ENCODE measurements around the gene GPR62.

The GPR62 gene

DNA sequence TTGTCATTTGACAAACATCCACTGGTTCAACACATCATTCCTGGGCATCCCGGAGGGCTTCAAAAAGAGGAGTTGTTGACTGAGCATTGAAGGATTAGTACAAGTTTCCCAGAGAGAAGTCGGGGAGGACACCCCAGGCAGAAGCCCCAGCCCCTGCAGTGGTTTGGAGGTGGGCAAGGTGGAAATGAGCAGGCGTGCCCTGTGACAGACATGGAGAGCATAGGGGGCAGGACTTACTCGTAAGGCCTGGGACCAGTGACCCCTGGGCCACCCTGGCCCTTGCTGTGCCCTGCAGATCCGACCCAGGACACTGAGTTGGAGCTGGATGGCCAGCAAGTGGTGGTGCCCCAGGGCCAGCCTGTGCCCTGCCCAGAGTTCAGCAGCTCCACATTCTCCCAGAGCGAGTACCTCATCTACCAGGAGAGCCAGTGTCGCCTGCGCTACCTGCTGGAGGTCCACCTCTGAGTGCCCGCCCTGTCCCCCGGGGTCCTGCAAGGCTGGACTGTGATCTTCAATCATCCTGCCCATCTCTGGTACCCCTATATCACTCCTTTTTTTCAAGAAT, 7.1 kb upstream of the GPR62 start:
- H3F3A ChIP-seq (ENCODE audit: low read depth), result no peaks in the 10 kb centered on the region
- TF ChIP-seq EZH2phosphoT487 (IDR thresholded peaks at IDR 0.05; ENCODE audit: borderline replicate concordance), result no peak
- H3K9me2 ChIP-seq (replicated peaks; ENCODE audit: low read depth, low read length), result no peaks in the 10 kb centered on the region
- no peak overlapping the region for H3K4me3 ChIP-seq (ENCODE audit: low read length, poor library complexity, severe bottlenecking)
- no peak overlapping the region for H3K4me2 ChIP-seq (ENCODE audit: low read depth, low read length, poor library complexity, severe bottlenecking)
- no peaks in the 10 kb centered on the region for H4K20me1 ChIP-seq (ENCODE audit: insufficient read depth, low read length, poor library complexity, severe bottlenecking)
- peaks cover 4% of the 10 kb centered on the region for H3K4me1 ChIP-seq (ENCODE audit: insufficient read depth, low read length, poor library complexity, severe bottlenecking)
- no peak overlapping the region for H2AFZ ChIP-seq (ENCODE audit: low read length)
- no peaks in the 10 kb centered on the region for H3K27me3 ChIP-seq (ENCODE audit: insufficient read depth, low read length, poor library complexity, severe bottlenecking)
- H3K79me2 ChIP-seq (ENCODE audit: insufficient read depth, low read length), result no peaks in the 10 kb centered on the region
- no peaks in the 10 kb centered on the region for H3K36me3 ChIP-seq (ENCODE audit: insufficient read depth, low read length)
- no peak overlapping the region for H3K9ac ChIP-seq (ENCODE audit: low read depth, low read length, poor library complexity, severe bottlenecking)
- H3K9me3 ChIP-seq (ENCODE audit: insufficient read depth, low read depth, low read length), result no peaks in the 10 kb centered on the region

DNA sequence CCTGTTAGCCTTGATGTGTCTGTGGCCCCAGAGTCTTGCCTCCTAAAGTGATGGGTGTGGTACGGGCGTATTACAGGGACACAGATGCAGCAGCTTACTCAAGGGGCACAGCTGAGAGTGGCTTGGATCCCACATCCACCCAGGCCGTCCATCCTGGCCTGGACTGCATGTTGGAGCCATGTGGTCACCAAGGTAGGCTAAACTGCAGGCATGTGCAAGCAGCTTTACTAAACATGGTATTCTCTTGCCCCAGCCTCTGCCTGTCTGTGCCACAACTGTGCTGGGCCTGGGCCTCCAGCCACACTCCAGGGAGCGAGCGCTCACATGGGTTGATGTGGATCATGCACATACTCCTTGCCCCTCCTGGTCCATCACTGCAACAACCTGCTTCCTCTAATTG, 6.1 kb upstream of the GPR62 start:
- Histone ChIP-seq H3K9me3 (ENCODE audit: insufficient read depth, low read depth, low read length) (no peaks in the 10 kb centered on the region), H3K27me3 (ENCODE audit: insufficient read depth, low read length, poor library complexity, severe bottlenecking) (no peaks in the 10 kb centered on the region), H3K4me1 (ENCODE audit: insufficient read depth, low read length, poor library complexity, severe bottlenecking) (no peaks in the 10 kb centered on the region), H3K79me2 (ENCODE audit: insufficient read depth, low read length) (no peaks in the 10 kb centered on the region), H3K36me3 (ENCODE audit: insufficient read depth, low read length) (no peaks in the 10 kb centered on the region), H3K4me2 (ENCODE audit: low read depth, low read length, poor library complexity, severe bottlenecking) (no peak overlapping the region), H2AFZ (ENCODE audit: low read length) (no peak overlapping the region), H4K20me1 (ENCODE audit: insufficient read depth, low read length, poor library complexity, severe bottlenecking) (no peaks in the 10 kb centered on the region), H3K4me3 (ENCODE audit: low read length, poor library complexity, severe bottlenecking) (no peak overlapping the region), H3K9ac (ENCODE audit: low read depth, low read length, poor library complexity, severe bottlenecking) (no peak overlapping the region), H3K9me2 (replicated peaks; ENCODE audit: low read depth, low read length) (no peaks in the 10 kb centered on the region), H3F3A (ENCODE audit: low read depth) (no peaks in the 10 kb centered on the region)
- TF ChIP-seq EZH2phosphoT487 (IDR thresholded peaks at IDR 0.05; ENCODE audit: borderline replicate concordance), result no peak
- TF ChIP-seq, protein P1, sequence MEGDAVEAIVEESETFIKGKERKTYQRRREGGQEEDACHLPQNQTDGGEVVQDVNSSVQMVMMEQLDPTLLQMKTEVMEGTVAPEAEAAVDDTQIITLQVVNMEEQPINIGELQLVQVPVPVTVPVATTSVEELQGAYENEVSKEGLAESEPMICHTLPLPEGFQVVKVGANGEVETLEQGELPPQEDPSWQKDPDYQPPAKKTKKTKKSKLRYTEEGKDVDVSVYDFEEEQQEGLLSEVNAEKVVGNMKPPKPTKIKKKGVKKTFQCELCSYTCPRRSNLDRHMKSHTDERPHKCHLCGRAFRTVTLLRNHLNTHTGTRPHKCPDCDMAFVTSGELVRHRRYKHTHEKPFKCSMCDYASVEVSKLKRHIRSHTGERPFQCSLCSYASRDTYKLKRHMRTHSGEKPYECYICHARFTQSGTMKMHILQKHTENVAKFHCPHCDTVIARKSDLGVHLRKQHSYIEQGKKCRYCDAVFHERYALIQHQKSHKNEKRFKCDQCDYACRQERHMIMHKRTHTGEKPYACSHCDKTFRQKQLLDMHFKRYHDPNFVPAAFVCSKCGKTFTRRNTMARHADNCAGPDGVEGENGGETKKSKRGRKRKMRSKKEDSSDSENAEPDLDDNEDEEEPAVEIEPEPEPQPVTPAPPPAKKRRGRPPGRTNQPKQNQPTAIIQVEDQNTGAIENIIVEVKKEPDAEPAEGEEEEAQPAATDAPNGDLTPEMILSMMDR (conservative IDR thresholded peaks at IDR 0.05; ENCODE audit: low read length), result no peak

DNA sequence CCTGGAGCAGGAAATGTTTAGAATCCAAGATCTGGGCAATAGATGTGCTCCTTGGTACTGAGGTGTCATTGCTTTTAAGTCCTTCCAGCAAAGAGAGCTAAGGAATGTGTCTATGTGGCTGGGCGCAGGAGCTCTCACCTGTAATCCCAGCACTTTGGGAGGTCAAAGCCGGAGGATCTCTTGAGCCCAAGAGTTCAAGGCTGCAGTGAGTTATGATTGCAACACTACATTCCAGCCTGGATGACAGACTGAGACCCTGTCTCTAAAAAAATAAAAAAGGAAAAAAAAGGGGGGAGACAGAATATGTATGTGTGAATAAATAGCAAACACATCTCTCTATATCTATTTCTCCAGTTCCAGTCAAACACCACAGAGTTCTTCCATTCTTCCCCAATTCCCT, 4.3 kb upstream of the GPR62 start:
- Histone ChIP-seq H3K4me2 (ENCODE audit: low read depth, low read length, poor library complexity, severe bottlenecking) (no peak overlapping the region), H2AFZ (ENCODE audit: low read length) (no peak overlapping the region), H3K4me3 (ENCODE audit: low read length, poor library complexity, severe bottlenecking) (no peak overlapping the region), H3K9me2 (replicated peaks; ENCODE audit: low read depth, low read length) (no peaks in the 10 kb centered on the region), H3F3A (ENCODE audit: low read depth) (no peaks in the 10 kb centered on the region), H3K36me3 (ENCODE audit: insufficient read depth, low read length) (no peaks in the 10 kb centered on the region), H3K27me3 (ENCODE audit: insufficient read depth, low read length, poor library complexity, severe bottlenecking) (no peaks in the 10 kb centered on the region), H3K9me3 (ENCODE audit: insufficient read depth, low read depth, low read length) (no peaks in the 10 kb centered on the region), H3K9ac (ENCODE audit: low read depth, low read length, poor library complexity, severe bottlenecking) (no peak overlapping the region), H4K20me1 (ENCODE audit: insufficient read depth, low read length, poor library complexity, severe bottlenecking) (no peaks in the 10 kb centered on the region), H3K79me2 (ENCODE audit: insufficient read depth, low read length) (no peaks in the 10 kb centered on the region), H3K4me1 (ENCODE audit: insufficient read depth, low read length, poor library complexity, severe bottlenecking) (no peaks in the 10 kb centered on the region)
- TF ChIP-seq, protein P1 (conservative IDR thresholded peaks at IDR 0.05; ENCODE audit: low read length), result no peak
- TF ChIP-seq EZH2phosphoT487 (IDR thresholded peaks at IDR 0.05; ENCODE audit: borderline replicate concordance), result no peak

GRCh38 chr3:51953445-51953844, 1.7 kb upstream of the GPR62 start:
- TF ChIP-seq, protein P1 (conservative IDR thresholded peaks at IDR 0.05; ENCODE audit: low read length), result no peak
- TF ChIP-seq EZH2phosphoT487 (IDR thresholded peaks at IDR 0.05; ENCODE audit: borderline replicate concordance), result no peak
- Histone ChIP-seq H3K79me2 (ENCODE audit: insufficient read depth, low read length) (no peaks in the 10 kb centered on the region), H3K36me3 (ENCODE audit: insufficient read depth, low read length) (no peaks in the 10 kb centered on the region), H3K4me2 (ENCODE audit: low read depth, low read length, poor library complexity, severe bottlenecking) (no peak overlapping the region), H3K4me3 (ENCODE audit: low read length, poor library complexity, severe bottlenecking) (no peak overlapping the region), H3K9me3 (ENCODE audit: insufficient read depth, low read depth, low read length) (no peaks in the 10 kb centered on the region), H3K4me1 (ENCODE audit: insufficient read depth, low read length, poor library complexity, severe bottlenecking) (no peaks in the 10 kb centered on the region), H3K27me3 (ENCODE audit: insufficient read depth, low read length, poor library complexity, severe bottlenecking) (no peaks in the 10 kb centered on the region), H4K20me1 (ENCODE audit: insufficient read depth, low read length, poor library complexity, severe bottlenecking) (no peaks in the 10 kb centered on the region), H3K9me2 (replicated peaks; ENCODE audit: low read depth, low read length) (no peaks in the 10 kb centered on the region), H2AFZ (ENCODE audit: low read length) (no peak overlapping the region), H3K9ac (ENCODE audit: low read depth, low read length, poor library complexity, severe bottlenecking) (no peak overlapping the region), H3F3A (ENCODE audit: low read depth) (no peaks in the 10 kb centered on the region)

Measured in Loucy (cell line).